IMR-90 (cell line): ENCODE measurements around the gene SCG5. TPM values are rescaled to one million over a fixed set of nuclear protein-coding genes. Genes with fewer than 3 reads are reported as not detected.

Source experiments
- ATAC-seq: fragments of 200-7000 bp; cut with Tn5 transposase; 2 replicates; pipeline ENCODE4 v1.9.1; 2020; ENCODE audit warnings: low read depth, mild to moderate bottlenecking, moderate library complexity
- BruUV-seq: library from RNA; stranded (reverse); fragments of 400-500 nt; replicated peaks from 2 replicates; lab custom pipeline; 2021; lab: Mats Ljungman, UMichigan
- CTCF ChIA-PET: fragments of 300-600 bp; formaldehyde crosslinking; extraction: SDS; loops from one replicate; lab custom pipeline; 2021; ENCODE audit warnings: antibody characterized with exemption; lab: Yijun Ruan, JAX
- POLR2A ChIA-PET: fragments of 300-600 bp; sonication (Branson Sonifier 250); formaldehyde crosslinking; loops from one replicate; lab custom pipeline; 2022; ENCODE audit warnings: antibody characterized with exemption; ENCODE audit not compliant: unreplicated experiment; lab: Charles Lee
- DNase-seq: peaks from one replicate; pipeline ENCODE4 v3.0.0; 2013
- H2AFZ ChIP-seq: replicated peaks from 2 replicates; pipeline ENCODE3; 2013; ENCODE audit warnings: low read length, mild to moderate bottlenecking; ENCODE audit not compliant: poor library complexity
- H2AK5ac ChIP-seq: 2 replicates; pipeline ENCODE4 v1.6.1; 2013; ENCODE audit warnings: low read depth, low read length, inconsistent platforms
- H2AK9ac ChIP-seq: replicated peaks from 2 replicates; pipeline ENCODE3; 2013; ENCODE audit warnings: mild to moderate bottlenecking, low read depth, low read length, moderate library complexity; ENCODE audit not compliant: poor library complexity
- H2BK120ac ChIP-seq: 2 replicates; pipeline ENCODE4 v1.6.1; 2013; ENCODE audit warnings: low read depth, low read length, inconsistent platforms
- H2BK15ac ChIP-seq: 3 replicates; pipeline ENCODE4 v1.6.1; 2013; ENCODE audit warnings: low read depth, low read length, inconsistent platforms
- H2BK20ac ChIP-seq: 2 replicates; pipeline ENCODE4 v1.6.1; 2013; ENCODE audit warnings: low read depth, mild to moderate bottlenecking, inconsistent platforms, low read length, moderate library complexity
- H2BK5ac ChIP-seq: 2 replicates; pipeline ENCODE4 v1.6.1; 2013; ENCODE audit warnings: mild to moderate bottlenecking, low read depth, low read length, inconsistent platforms; ENCODE audit not compliant: poor library complexity, severe bottlenecking
- H3K14ac ChIP-seq: replicated peaks from 2 replicates; pipeline ENCODE4 v1.6.1; 2013; ENCODE audit warnings: low read depth, low read length, inconsistent platforms
- H3K18ac ChIP-seq: 2 replicates; pipeline ENCODE4 v1.6.1; 2013; ENCODE audit warnings: low read depth, low read length, control low read depth
- H3K23ac ChIP-seq: 2 replicates; pipeline ENCODE4 v1.6.1; 2013; ENCODE audit warnings: low read depth, low read length, inconsistent platforms
- H3K27ac ChIP-seq: 2 replicates; pipeline ENCODE4 v1.5.1; 2013; ENCODE audit warnings: mild to moderate bottlenecking, control low read depth, low read length; ENCODE audit not compliant: insufficient read depth
- H3K27me3 ChIP-seq: 2 replicates; pipeline ENCODE4 v1.6.1; 2013; ENCODE audit warnings: low read length; ENCODE audit not compliant: control insufficient read depth, insufficient read depth
- H3K36me3 ChIP-seq: 2 replicates; pipeline ENCODE4 v1.6.1; 2013; ENCODE audit warnings: low read length, mixed read lengths; ENCODE audit not compliant: control insufficient read depth, insufficient read depth
- H3K4ac ChIP-seq: 2 replicates; pipeline ENCODE4 v1.6.1; 2013; ENCODE audit warnings: low read depth, low read length, inconsistent platforms
- H3K4me1 ChIP-seq: 2 replicates; pipeline ENCODE4 v1.6.1; 2013; ENCODE audit warnings: low read length, mixed read lengths; ENCODE audit not compliant: control insufficient read depth, insufficient read depth
- H3K4me2 ChIP-seq: 2 replicates; pipeline ENCODE4 v1.6.1; 2013; ENCODE audit warnings: low read depth, mild to moderate bottlenecking, control low read depth, low read length, moderate library complexity
- H3K4me3 ChIP-seq: 2 replicates; pipeline ENCODE4 v1.5.1; 2013; ENCODE audit warnings: low read depth, mild to moderate bottlenecking, control low read depth, low read length, moderate library complexity; ENCODE audit not compliant: insufficient read depth
- H3K56ac ChIP-seq: 2 replicates; pipeline ENCODE4 v1.6.1; 2013; ENCODE audit warnings: low read length, inconsistent platforms; ENCODE audit not compliant: insufficient read depth; ENCODE audit errors: extremely low read depth
- H3K79me1 ChIP-seq, 2 experiments: 2 replicates each; pipeline ENCODE4 v1.6.1; 2013; ENCODE audit warnings: low read length in 2 of 2, inconsistent platforms in 1 of 2, low read depth in 1 of 2
- H3K9ac ChIP-seq: 2 replicates; pipeline ENCODE4 v1.6.1; 2013; ENCODE audit warnings: low read depth, low read length, control low read depth
- H3K9me1 ChIP-seq: 2 replicates; pipeline ENCODE4 v1.6.1; 2013; ENCODE audit warnings: low read length, inconsistent platforms; ENCODE audit not compliant: insufficient read depth
- H3K9me3 ChIP-seq: 2 replicates; pipeline ENCODE4 v1.6.1; 2013; ENCODE audit warnings: low read length; ENCODE audit not compliant: control insufficient read depth, insufficient read depth
- H4K20me1 ChIP-seq: 2 replicates; pipeline ENCODE4 v1.6.1; 2013; ENCODE audit warnings: low read length, inconsistent platforms; ENCODE audit not compliant: insufficient read depth
- H4K5ac ChIP-seq: 2 replicates; pipeline ENCODE4 v1.6.1; 2013; ENCODE audit warnings: mild to moderate bottlenecking, low read depth, low read length, control low read depth
- H4K8ac ChIP-seq, 2 experiments: 2 replicates each; pipeline ENCODE4 v1.6.1; 2013; ENCODE audit warnings: low read depth in 2 of 2, low read length in 2 of 2, control low read depth in 1 of 2, inconsistent platforms in 1 of 2
- H4K91ac ChIP-seq: 2 replicates; pipeline ENCODE4 v1.6.1; 2013; ENCODE audit warnings: low read depth, low read length, inconsistent platforms; ENCODE audit not compliant: insufficient read depth
- CEBPB ChIP-seq: IDR thresholded peaks from 2 replicates; pipeline ENCODE4 v1.6.1; 2012; ENCODE audit warnings: low read depth, low read length, improper control_type of control experiment
- CHD1 ChIP-seq: IDR thresholded peaks from 2 replicates; pipeline ENCODE4 v1.6.1; 2012; ENCODE audit warnings: low read depth, low read length, improper control_type of control experiment
- MAFK ChIP-seq: IDR thresholded peaks from 2 replicates; pipeline ENCODE4 v1.6.1; 2012; ENCODE audit warnings: low read depth, low read length, improper control_type of control experiment
- MXI1 ChIP-seq: IDR thresholded peaks from 2 replicates; pipeline ENCODE4 v1.6.1; 2012; ENCODE audit warnings: low read depth, mild to moderate bottlenecking, low read length, moderate library complexity, borderline replicate concordance
- NFE2L2 ChIP-seq: fragments of 150-350 bp; IDR thresholded peaks from 2 replicates; pipeline ENCODE4 v1.6.1; 2016; ENCODE audit warnings: low read depth, mild to moderate bottlenecking, low read length
- POLR2A ChIP-seq: IDR thresholded peaks from 2 replicates; pipeline ENCODE4 v1.6.1; 2012; ENCODE audit warnings: mild to moderate bottlenecking, low read depth, low read length
- RCOR1 ChIP-seq: IDR thresholded peaks from 2 replicates; pipeline ENCODE4 v1.6.1; 2012; ENCODE audit warnings: mild to moderate bottlenecking, low read length, improper control_type of control experiment; ENCODE audit not compliant: insufficient replicate concordance
- RFX5 ChIP-seq: IDR thresholded peaks from 2 replicates; pipeline ENCODE4 v1.8.0; 2012; ENCODE audit warnings: low read depth, mild to moderate bottlenecking, low read length, moderate library complexity
- SMC3 ChIP-seq: fragments of 150-350 bp; IDR thresholded peaks from 2 replicates; pipeline ENCODE4 v1.6.1; 2016; ENCODE audit warnings: low read depth, mild to moderate bottlenecking, antibody characterized with exemption, low read length, moderate library complexity
- WGBS, 2 experiments: methylation state at CpG; one replicate each; pipeline versions ENCODE4 v1.1.5 to v1.1.7; 2013; ENCODE audit warnings: missing lambda C conversion rate in 2 of 2; ENCODE audit not compliant: insufficient read length in 1 of 2; ENCODE audit errors: extremely low coverage in 2 of 2; 5-methylcytosine and 5-hydroxymethylcytosine counted together
- dilution Hi-C: fragments of 300-500 bp; cut with HindIII; formaldehyde crosslinking; loops from one replicate; pipeline ENCODE4 v1.14.3; 2018; ENCODE audit warnings: low sequenced_read_pairs; ENCODE audit not compliant: unreplicated experiment
- in situ Hi-C: fragments of 300-500 bp; cut with MboI; formaldehyde crosslinking; loops from 3 replicates; pipeline ENCODE4 v1.14.3; 2019; ENCODE audit warnings: low sequenced_read_pairs, inconsistent platforms, mixed read lengths
- intact Hi-C: fragments of 100-400 bp; cut with micrococcal nuclease; formaldehyde crosslinking; loops from 2 replicates; pipeline ENCODE4 v1.10.0; 2022
- polyA plus RNA-seq, 3 experiments: library from polyadenylated mRNA; depleted of rRNA; stranded (reverse); fragments of >200 nt; gene quantifications; 2 replicates each; pipeline ENCODE4 v1.2.3, GENCODE V29; 2012; ENCODE audit warnings: low replicate concordance in 1 of 3
- total RNA-seq: library from RNA; depleted of rRNA; stranded (reverse); fragments of >200 nt; gene quantifications from 2 replicates; pipeline ENCODE4 v1.2.3, GENCODE V29; 2012
- TF ChIP-seq, protein P1 (sequence below): fragments of 150-350 bp; IDR thresholded peaks from 2 replicates; pipeline ENCODE4 v1.6.1; 2017; ENCODE audit warnings: mild to moderate bottlenecking, antibody characterized with exemption, low read length, low read depth
- TF ChIP-seq, protein P2 (sequence below): conservative IDR thresholded peaks from 2 replicates; pipeline ENCODE4 v1.5.1; 2012; ENCODE audit warnings: mild to moderate bottlenecking, low read depth, low read length, improper control_type of control experiment

Gene SCG5
- total and polyA plus RNA-seq, 2 of the 4 experiments (the other 2 are of a cell fraction): 7.9 to 16.8 TPM

DNA sequence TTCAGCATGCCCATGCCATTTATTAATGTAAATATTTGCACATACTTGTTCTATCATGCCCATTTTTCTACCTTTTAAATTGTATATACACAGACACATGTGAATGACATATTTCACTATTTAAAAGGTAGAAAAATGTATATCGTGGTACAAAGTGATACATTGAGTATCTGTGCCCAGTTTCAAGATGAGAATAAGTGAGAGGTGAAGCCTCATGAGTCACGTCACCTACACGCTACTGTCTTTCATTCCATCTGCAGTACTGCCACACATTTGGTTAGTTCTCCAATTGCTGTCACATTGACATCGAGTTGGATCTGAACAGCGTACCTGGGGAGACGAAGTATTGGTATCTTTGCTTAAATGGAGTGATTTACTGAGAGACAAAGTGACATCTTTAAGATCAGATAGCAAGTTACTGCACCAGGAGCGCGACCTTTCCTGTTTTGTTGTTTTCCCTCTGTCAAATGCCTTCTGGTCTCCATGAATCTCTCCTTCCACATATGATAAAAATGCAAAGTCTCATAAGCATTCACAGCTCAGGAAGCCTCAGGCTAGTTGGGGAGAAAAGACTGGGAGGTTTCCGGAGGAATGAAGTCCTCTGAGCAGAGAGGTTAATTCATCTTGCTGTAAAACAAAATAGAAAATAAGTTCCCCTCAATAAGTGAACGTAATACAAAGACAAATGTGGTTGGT, 88.3 kb downstream of the SCG5 start (continued):
- TF ChIP-seq MXI1 (no peak), POLR2A (no peak; the same call in none of the 2 replicates)

DNA sequence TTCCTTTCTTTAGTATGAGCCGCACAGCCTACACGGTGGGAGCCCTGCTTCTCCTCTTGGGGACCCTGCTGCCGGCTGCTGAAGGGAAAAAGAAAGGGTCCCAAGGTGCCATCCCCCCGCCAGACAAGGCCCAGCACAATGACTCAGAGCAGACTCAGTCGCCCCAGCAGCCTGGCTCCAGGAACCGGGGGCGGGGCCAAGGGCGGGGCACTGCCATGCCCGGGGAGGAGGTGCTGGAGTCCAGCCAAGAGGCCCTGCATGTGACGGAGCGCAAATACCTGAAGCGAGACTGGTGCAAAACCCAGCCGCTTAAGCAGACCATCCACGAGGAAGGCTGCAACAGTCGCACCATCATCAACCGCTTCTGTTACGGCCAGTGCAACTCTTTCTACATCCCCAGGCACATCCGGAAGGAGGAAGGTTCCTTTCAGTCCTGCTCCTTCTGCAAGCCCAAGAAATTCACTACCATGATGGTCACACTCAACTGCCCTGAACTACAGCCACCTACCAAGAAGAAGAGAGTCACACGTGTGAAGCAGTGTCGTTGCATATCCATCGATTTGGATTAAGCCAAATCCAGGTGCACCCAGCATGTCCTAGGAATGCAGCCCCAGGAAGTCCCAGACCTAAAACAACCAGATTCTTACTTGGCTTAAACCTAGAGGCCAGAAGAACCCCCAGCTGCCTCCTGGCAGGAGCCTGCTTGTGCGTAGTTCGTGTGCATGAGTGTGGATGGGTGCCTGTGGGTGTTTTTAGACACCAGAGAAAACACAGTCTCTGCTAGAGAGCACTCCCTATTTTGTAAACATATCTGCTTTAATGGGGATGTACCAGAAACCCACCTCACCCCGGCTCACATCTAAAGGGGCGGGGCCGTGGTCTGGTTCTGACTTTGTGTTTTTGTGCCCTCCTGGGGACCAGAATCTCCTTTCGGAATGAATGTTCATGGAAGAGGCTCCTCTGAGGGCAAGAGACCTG, 89.5 kb downstream of the SCG5 start:
- WGBS, 2 experiments: 75% methylated on average over 4 of the region's 27 CpGs; no CpG with 5 or more reads in 1 of the 2 experiments
- Histone ChIP-seq H3K18ac (peak overlapping the region; percentile 8; the same call in 1 of the 2 replicates), H3K4me1 (peaks cover 5% of the 10 kb centered on the region), H4K20me1 (peaks cover 62% of the 10 kb centered on the region), H3K14ac (peak overlapping the region; percentile 79), H2AK5ac (peak overlapping the region; percentile 69), H3K36me3 (peaks cover 58% of the 10 kb centered on the region), H3K4ac (peak overlapping the region; percentile 67), H2BK120ac (peak overlapping the region; percentile 13; the same call in 1 of the 2 replicates), H4K91ac (peak overlapping the region; percentile 10; the same call in 1 of the 2 replicates), H3K9ac (no peak overlapping the region), H2BK20ac (0 out of 2 replicates have a peak overlapping the region, but pooled peaks have one; percentile 3), H3K23ac (peak overlapping the region; percentile 77), H2BK15ac (no peak overlapping the region), H3K56ac (no peak overlapping the region), H3K4me3 (no peak overlapping the region), H3K9me1 (peaks cover 17% of the 10 kb centered on the region), H3K9me3 (no peaks in the 10 kb centered on the region), H3K27me3 (no peaks in the 10 kb centered on the region), H4K5ac (peak overlapping the region; percentile 13; the same call in 1 of the 2 replicates), H3K4me2 (no peak overlapping the region), H2AFZ (peak overlapping the region; percentile 45), H3K79me1 (peaks cover 27 to 50% of the 10 kb centered on the region in 2 experiments), H4K8ac (peak overlapping the region; percentile 25 to 29; a peak in 3 of 4 replicates), H2BK5ac (peak overlapping the region; percentile 71), H3K27ac (no peak overlapping the region), H2AK9ac (peak overlapping the region; percentile 74)
- POLR2A ChIA-PET: no interaction called here
- DNase-seq (no peak), ATAC-seq (peak; percentile 44)
- dilution Hi-C loops: no loop called here
- CTCF ChIA-PET: no interaction called here
- in situ Hi-C loops: no loop called here
- intact Hi-C loops: no loop called here
- no TSS peak for BruUV-seq
- TF ChIP-seq RFX5 (no peak), POLR2A (peak; percentile 8), SMC3 (no peak), NFE2L2 (no peak), MAFK (no peak), RCOR1 (no peak), CHD1 (no peak), CEBPB (no peak)
- TF ChIP-seq, protein P1, sequence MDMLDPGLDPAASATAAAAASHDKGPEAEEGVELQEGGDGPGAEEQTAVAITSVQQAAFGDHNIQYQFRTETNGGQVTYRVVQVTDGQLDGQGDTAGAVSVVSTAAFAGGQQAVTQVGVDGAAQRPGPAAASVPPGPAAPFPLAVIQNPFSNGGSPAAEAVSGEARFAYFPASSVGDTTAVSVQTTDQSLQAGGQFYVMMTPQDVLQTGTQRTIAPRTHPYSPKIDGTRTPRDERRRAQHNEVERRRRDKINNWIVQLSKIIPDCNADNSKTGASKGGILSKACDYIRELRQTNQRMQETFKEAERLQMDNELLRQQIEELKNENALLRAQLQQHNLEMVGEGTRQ: 0 out of 2 replicates have a peak, but pooled peaks have one; percentile 2
- TF ChIP-seq, protein P2, sequence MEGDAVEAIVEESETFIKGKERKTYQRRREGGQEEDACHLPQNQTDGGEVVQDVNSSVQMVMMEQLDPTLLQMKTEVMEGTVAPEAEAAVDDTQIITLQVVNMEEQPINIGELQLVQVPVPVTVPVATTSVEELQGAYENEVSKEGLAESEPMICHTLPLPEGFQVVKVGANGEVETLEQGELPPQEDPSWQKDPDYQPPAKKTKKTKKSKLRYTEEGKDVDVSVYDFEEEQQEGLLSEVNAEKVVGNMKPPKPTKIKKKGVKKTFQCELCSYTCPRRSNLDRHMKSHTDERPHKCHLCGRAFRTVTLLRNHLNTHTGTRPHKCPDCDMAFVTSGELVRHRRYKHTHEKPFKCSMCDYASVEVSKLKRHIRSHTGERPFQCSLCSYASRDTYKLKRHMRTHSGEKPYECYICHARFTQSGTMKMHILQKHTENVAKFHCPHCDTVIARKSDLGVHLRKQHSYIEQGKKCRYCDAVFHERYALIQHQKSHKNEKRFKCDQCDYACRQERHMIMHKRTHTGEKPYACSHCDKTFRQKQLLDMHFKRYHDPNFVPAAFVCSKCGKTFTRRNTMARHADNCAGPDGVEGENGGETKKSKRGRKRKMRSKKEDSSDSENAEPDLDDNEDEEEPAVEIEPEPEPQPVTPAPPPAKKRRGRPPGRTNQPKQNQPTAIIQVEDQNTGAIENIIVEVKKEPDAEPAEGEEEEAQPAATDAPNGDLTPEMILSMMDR: no peak
